Adrenal gland (tissue), 5 donors: Measurements from ENCODE around the gene GRK3.

ENCODE experiments used
- POLR2A ChIP-seq, 2 donors: fragments of 450-650 bp; IDR thresholded peaks; one replicate each; pipeline ENCODE4 v1.6.1; 2017; ENCODE audit warnings: antibody characterized with exemption in 2 of 2, mild to moderate bottlenecking in 2 of 2, moderate library complexity in 1 of 2
- TF ChIP-seq, protein P1 (sequence below), 6 experiments: fragments of 450-650 bp in 4 of 6; fragments of 200-600 bp in 2 of 6; sonication (generic) in 1 of 6; IDR thresholded peaks; 1 replicate in 5 of 6; 2 replicates in 1 of 6; pipeline versions ENCODE4 v1.5.1 to v1.8.0; 2016 to 2021; ENCODE audit warnings: antibody characterized with exemption in 6 of 6, mild to moderate bottlenecking in 2 of 6, moderate library complexity in 1 of 6
- donor health status: DM: no; HTN: no; CAD: no.

DNA sequence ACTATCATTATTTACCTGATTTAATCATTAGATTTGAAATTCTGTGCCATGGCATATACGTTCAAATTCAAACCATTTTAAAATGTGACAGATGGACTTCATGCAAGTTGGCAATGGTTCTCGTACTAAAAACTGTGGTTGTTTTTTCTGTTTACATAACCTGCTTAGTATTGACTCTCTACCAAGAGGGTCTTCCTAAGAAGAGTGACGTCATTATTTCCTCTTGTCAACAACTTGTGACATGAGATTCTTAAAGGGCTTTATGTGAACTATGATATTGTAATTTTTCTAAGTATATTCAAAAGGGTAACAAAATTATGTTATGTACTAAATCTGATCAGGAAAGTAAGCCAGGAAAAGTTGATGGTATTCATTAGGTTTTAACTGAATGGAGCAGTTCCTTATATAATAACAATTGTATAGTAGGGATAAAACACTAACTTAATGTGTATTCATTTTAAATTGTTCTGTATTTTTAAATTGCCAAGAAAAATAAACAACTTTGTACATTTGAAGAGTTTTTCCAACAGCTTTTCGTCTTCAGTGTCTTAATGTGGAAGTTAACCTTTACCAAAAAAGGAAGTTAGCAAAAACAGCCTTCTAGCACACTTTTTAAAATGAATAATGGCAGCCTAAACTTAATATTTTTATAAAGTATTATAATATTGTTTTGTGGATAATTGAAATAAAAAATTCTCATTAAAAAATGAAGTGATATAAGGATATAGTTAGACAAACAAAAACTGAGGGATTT, 87.0 kb downstream of the GRK3 start:
- TF ChIP-seq, protein P1, sequence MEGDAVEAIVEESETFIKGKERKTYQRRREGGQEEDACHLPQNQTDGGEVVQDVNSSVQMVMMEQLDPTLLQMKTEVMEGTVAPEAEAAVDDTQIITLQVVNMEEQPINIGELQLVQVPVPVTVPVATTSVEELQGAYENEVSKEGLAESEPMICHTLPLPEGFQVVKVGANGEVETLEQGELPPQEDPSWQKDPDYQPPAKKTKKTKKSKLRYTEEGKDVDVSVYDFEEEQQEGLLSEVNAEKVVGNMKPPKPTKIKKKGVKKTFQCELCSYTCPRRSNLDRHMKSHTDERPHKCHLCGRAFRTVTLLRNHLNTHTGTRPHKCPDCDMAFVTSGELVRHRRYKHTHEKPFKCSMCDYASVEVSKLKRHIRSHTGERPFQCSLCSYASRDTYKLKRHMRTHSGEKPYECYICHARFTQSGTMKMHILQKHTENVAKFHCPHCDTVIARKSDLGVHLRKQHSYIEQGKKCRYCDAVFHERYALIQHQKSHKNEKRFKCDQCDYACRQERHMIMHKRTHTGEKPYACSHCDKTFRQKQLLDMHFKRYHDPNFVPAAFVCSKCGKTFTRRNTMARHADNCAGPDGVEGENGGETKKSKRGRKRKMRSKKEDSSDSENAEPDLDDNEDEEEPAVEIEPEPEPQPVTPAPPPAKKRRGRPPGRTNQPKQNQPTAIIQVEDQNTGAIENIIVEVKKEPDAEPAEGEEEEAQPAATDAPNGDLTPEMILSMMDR (IDR thresholded peaks at IDR 0.05): no peak
- no peak for TF ChIP-seq POLR2A (IDR thresholded peaks at IDR 0.05)
